SK-N-MC (cell line): ENCODE measurements around the gene IQUB.

Experiments used
- EZH2 ChIP-seq: fragments of 200-600 bp; sonication (generic); IDR thresholded peaks from one replicate; pipeline ENCODE4 v1.6.1; 2017; ENCODE audit warnings: antibody characterized with exemption
- FOXP2 ChIP-seq: optimal IDR thresholded peaks from 2 replicates; pipeline ENCODE3; 2011; ENCODE audit warnings: mild to moderate bottlenecking, moderate library complexity; ENCODE audit not compliant: insufficient read depth; ENCODE audit errors: extremely low read length, control extremely low read depth
- POLR2AphosphoS5 ChIP-seq: IDR thresholded peaks from 2 replicates; pipeline ENCODE4 v1.6.1; 2012; ENCODE audit warnings: mild to moderate bottlenecking, low read depth, low read length, borderline replicate concordance

DNA sequence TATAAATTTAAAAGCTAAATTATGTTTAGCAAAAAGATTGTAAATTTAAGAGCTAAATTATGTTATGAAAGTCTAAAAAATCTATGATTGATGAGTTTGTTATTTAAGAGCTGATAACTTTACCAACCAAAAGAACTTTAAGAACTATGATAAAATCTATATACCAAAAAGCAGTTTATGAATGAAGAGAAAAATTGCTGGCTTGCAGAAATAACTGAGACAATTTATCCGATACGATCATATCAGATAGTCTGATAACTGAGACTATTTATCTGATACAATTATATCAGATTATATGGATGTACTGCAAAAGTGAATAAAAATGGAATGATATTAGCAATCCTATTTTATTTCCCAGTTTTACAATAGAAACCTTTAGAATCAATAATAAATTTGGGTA lies 50.2 kb downstream of the IQUB start:
- TF ChIP-seq EZH2 (no peak), FOXP2 (no peak), POLR2AphosphoS5 (no peak)
